SK-N-SH (cell line): Measurements from ENCODE around the gene EFCAB12.

Experiments
- CTCF ChIP-seq: fragments of 200-600 bp; sonication (generic); IDR thresholded peaks from 2 replicates; pipeline ENCODE4 v1.6.1; 2017; ENCODE audit warnings: antibody characterized with exemption, mild to moderate bottlenecking, moderate library complexity
- SMC3 ChIP-seq: IDR thresholded peaks from 2 replicates; pipeline ENCODE4 v1.6.1; 2012; ENCODE audit warnings: low read depth, low read length, improper control_type of control experiment
- USF2 ChIP-seq: fragments of 150-350 bp; IDR thresholded peaks from 2 replicates; pipeline ENCODE4 v1.6.1; 2017; ENCODE audit warnings: antibody characterized with exemption, low read length, low read depth, borderline replicate concordance

DNA sequence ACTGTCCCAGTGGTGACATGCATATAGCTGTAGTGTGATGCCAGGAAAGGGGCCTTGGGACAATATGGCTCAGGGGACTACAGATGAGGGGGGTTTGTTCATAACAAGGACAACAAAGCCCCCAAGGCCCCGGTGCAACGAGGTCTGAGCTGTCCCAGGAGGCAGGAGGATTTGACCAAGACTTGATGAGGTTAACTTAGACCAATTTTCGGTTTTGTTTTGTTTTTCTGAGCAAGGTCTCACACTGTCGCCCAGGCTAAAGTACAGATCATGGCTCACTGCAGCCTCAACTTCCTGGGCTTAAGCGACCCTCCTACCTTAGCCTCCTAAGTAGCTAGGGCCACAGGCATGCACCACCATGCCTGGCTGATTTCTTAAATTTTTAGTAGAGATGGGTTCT lies 23.8 kb downstream of the EFCAB12 start:
- TF ChIP-seq SMC3 (no peak), CTCF (no peak), USF2 (no peak)
